Hematopoietic multipotent progenitor cell treated with erythropoietin and hydrocortisone succinate and interleukin-3 and kit ligand, for 8 days (in vitro differentiated cells): ENCODE data around the gene ZNF785.
"Not testable (repeated sequence)": the region's sequence is repeated elsewhere in the genome, so short reads cannot be mapped to it uniquely, and the experiment has no call there.

Experiments
- DNase-seq: peaks from one replicate; pipeline ENCODE4 v3.0.0-alpha.2; 2015

ZNF785 gene

DNA sequence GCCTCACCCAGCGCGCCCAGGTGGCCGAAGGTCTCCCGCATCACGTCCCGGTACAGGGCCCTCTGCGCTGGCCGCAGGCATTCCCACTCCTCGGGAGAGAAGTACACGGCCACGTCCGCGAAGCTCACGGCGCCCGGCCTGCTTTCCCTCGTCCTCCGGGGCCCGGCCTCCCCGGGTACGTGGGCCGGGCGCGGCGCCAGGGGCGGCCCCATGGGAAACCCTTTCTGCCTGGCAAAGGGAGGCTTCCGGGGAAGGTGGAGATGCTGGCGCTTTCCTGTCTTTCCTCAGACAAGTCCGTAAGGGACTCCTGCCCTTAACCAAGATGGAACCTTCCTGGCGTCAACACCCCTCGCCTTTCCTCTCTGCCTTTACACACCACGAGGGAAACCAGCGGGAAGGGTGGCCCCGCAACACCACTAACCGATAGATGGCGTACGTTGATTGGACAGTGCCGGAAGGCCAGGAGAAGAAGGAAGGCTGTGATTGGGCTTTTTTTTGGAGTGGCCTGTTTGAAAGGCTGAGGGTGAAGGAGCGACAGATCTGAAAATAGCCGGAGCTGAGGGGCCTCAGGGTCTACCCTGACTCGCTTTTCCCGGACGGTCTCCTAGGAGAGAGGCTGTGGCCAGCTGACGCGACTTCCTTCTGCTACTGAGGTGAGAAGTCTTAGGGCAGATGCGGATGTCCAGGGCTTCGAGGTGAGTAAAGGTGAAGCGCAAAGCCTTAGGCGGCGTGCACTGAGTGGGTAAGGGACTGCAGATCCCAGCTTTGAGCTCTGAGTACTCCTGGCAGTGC is at the start of gene ZNF785:
ZNF785 (minus strand) TSS at position 298 of the 792 bp plus-strand sequence; CDS start at position 212, 86 bp downstream.
- DNase-seq, result peak; percentile 100

GRCh38 chr16:30633526-30633925 is 48.0 kb upstream of the ZNF785 start:
- DNase-seq, result no peak

GRCh38 chr16:30632454-30632853 is 47.0 kb upstream of the ZNF785 start:
- DNase-seq, result not testable (repeated sequence)

DNA sequence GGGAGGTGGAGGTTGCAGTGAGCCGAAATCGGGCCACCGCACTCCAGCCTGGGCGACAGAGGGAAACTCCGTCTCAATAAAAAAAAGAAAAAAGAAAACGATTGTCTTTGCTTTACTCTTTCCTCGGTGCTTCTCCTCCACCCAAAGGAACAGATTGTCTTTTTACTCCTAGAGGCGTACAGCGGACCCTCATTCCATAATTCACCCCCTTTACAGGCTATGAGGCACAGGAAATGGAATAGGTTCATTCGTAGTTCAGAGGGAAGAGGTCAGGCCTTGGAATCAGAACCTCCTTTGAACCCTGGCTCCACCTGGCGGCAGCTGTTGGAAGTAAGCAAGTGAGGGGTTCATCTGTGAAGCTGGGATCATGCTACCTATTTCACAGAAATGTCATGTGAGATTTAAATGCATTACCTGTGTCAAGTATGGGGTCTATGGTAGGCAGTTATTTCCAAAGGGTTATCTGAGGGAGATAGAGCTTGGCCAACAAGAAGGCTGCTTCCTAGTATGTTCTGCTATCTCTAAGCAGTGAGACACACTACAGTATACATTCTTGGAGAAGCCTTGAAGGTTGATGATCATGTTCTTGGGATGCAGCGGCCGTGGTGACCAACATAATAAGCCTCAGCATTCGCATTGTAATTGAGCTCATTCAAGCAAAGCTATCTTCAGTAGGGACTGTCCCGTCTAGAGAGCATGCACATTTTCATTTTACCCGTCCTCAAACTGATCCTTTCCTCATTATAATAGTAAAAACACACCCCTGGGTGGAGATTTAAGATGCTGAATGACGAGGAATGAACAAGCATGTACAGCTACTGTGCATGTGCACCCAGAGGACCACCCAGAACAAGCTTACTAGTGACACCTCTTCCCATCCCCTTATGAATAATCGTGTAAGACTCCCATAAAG is 43.4 kb upstream of the ZNF785 start:
- DNase-seq, result peak; percentile 90

- DNase-seq, result no peak
These were observed 40.7 kb upstream of the ZNF785 start for GRCh38 chr16:30626236-30626635.

DNA sequence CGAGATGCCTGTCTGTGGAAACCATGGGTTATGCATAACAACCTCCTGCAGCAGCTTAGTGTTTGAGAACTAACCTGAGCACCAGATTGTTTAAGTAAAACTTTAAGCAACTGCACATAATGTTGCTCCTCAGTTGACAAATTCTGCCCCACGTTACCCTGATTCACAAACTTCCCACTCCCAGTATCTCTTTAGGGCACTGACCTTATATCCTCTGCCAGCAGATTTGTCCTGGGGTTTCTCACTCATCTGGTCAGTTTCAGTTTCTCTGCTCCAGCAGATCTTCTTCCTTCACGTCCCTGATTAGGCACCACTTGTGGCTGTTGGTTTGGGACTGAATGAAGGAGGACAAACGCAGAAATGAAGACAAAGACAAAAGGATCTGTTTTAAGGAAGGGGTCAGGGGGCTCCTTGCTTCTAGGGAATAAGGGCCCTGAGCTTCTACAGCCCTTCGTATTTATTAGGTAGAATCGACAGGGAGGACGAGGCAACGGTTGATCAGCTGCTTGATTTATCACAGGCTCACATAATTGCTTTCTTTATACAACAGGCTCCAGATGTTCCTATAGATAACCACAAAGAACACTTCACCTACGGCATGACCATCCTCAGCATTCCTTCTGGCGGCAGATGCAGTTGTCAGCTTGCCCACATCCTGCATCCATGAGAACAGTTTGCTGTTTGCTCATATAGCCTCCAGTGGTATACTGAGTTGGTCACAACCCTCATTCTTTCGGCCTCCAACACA is 38.2 kb upstream of the ZNF785 start:
- DNase-seq, result peak; percentile 52

DNA sequence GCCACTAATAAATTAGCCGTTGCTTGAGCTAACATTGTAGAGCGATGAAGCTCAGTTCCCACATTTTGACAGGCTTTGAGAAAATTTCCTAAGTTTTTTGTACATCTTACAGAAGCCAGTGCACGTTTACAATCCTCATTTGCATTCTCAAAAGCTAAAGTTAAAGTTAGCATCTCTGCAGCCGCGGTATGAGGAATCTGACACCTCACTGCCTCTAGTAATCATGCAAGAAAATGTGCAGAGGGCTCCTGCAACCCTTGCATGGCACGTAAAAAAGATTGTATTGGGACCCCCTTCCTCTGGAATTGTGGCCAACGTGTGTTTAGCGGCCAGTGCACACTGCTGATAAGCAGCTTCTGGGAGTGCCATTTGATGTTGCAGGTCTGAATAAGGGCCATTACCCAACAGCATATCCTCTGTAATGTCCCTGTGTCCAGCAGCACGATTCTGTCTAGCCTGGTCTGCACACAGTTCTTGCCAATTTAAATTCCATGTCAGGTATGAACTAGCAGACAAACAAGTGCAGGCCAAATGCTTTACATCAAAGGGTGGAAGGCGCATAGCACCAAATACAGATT is 37.0 kb upstream of the ZNF785 start:
- DNase-seq, result no peak

- DNase-seq, result no peak
These were observed 36.3 kb upstream of the ZNF785 start for GRCh38 chr16:30621765-30622164.

DNA sequence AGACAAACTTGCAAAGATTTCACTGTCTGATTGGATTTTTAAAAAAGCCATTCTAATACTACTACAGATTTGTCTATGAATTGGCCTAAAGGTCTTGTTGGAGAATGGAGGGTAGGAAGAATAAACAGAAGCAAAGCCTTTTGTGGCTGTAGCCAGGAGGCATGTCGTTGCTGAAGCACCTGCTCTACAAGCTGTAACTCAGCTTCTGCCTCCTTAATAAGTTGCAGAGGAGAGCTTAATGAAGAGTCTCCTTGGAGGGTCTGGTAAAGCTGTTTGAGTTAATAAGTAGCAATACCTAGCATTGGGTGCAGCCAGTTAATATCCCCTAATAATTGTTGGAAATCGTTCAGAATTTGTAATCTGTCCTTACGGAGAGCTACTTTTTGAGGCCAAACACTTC is 34.7 kb upstream of the ZNF785 start:
- no peak for DNase-seq

DNA sequence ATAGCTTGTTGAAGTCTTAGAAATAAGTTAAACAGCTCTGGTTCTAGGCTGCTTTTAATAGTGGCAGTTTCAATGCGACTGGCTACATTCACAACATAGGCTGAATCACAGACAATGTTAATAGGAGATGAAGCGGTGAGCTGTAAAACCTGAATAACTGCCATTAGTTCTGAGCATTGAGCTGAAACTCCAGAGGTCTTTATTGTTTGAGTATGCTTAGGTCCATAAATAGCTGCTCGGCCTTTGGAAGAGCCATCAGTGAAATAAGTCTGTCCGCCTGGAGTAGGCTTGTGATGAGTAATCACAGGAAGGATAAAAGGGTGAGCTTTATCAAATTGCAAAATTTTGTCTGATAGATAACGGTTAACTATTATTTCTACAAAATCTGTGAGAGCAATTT is 34.1 kb upstream of the ZNF785 start:
- DNase-seq, result no peak

DNA sequence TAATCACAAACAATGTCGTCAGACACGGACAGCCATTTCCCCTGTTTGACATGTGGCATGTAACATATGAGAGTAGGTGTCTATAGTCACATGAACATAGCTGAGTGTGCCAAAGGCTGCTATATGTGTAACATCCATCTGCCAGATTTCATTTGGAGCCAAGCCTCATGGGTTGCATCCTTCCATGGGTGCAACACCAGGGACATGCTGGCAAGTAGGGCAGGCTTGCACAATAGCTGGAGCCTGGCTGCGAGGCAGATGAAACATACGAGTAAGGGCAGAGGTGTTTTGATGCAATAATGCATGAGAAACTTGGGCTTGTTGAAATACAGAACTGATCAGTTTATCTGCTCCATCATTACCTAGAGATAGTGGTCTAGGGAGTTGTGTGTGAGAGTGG is 33.7 kb upstream of the ZNF785 start:
- DNase-seq, result no peak

GRCh38 chr16:30615358-30616091 is 30.0 kb upstream of the ZNF785 start:
- peak; percentile 71 for DNase-seq

- DNase-seq, result peak; percentile 99
These were observed 24.7 kb upstream of the ZNF785 start, which contains the start of gene ZNF689 for GRCh38 chr16:30609926-30610839. TSS of gene ZNF689 (minus strand) at chr16:30610389. CDS start at chr16:30610041, 348 bp downstream.

DNA sequence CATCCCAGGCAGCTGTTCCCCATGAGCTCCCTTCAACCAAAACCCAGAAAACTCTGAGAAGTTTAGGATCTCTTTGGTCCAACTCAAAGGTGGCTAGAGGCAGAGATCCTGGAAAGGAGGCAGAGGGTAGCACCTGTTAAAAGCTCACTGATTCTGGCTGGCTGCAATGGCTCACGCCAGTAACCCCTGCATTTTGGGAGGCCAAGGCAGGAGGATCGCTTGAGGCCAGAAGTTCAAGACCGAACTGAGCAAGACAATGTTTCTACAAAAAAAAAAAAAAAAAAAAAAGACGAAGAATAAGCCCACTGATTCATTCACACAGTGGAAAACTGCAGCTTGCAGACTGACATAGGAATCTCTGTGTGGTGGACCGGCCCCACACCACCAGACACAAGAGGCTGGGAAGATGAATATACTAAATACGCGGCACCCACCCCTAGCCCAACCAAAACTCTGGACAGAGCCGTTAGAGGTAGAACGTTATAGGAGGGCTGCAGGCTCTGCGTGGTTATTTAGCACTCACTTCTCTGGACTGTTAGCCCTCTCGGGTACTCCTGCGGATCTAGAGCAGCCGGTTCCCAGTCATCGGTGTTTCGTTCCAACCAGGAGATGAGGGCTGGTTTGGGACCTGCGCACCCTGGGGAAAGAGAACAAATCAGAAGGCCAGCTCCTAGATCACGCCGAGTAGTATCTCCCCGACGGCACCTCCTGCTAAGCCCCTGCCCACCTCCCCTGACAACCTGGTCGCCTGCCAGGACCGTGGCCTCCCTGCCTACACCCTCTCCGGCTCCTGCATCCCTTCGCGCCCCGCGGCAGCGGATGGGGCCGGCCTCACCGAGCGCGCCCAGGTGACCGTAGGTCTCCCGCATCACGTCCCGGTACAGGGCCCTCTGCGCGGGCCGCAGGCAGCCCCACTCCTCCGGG is 23.8 kb upstream of the ZNF785 start:
- peak; percentile 58 for DNase-seq

GRCh38 chr16:30606004-30606403 is 20.5 kb upstream of the ZNF785 start:
- DNase-seq, result no peak

GRCh38 chr16:30605158-30605557 is 19.7 kb upstream of the ZNF785 start:
- DNase-seq, result no peak

DNA sequence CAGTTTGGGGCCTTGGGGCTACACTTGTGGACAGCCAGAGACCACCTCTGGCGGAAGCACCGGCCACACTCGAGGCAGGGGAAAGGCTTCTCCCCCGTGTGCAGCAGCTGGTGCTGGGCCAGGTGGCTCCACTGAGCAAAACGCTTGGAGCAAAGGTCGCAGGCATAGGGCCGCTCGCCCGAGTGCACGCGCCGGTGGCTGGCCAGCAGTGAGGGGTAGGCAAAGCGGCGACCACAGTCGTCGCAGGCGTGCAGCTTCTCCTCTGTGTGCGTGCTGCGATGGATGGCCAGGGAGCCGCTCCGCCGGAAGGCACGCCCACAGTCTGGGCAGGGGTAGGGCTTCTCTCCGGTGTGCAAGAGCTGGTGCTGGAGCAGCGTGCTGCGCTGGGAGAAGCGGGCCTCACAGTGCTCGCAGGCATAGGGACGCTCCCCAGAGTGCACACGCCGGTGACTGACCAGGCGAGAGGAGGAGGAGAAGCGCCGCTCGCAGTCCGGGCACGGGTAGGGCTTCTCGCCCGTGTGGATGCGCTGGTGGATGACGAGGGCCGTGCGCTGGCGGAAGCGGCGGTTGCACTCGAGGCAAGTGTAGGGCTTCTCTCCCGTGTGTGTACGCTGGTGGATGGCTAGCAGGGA is 18.9 kb upstream of the ZNF785 start:
- DNase-seq, result no peak

DNA sequence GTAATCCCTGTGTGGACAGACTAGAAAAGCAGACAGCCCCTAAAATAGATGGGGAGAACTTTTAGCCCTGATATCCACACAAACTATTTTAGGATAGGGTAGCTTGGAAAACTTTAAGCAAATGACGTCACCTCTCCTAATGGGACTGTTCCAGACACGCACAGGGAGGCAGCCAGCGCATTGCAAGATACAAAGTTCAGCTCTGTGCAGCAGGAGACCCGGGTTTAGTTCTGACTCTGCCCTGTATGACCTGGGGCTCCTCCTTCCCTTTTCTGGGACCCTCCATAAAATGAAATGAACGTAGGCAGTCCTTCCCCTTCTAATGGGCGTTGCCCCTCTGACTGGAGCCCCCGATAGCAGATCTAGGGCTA is 18.4 kb upstream of the ZNF785 start:
- DNase-seq, result no peak

DNA sequence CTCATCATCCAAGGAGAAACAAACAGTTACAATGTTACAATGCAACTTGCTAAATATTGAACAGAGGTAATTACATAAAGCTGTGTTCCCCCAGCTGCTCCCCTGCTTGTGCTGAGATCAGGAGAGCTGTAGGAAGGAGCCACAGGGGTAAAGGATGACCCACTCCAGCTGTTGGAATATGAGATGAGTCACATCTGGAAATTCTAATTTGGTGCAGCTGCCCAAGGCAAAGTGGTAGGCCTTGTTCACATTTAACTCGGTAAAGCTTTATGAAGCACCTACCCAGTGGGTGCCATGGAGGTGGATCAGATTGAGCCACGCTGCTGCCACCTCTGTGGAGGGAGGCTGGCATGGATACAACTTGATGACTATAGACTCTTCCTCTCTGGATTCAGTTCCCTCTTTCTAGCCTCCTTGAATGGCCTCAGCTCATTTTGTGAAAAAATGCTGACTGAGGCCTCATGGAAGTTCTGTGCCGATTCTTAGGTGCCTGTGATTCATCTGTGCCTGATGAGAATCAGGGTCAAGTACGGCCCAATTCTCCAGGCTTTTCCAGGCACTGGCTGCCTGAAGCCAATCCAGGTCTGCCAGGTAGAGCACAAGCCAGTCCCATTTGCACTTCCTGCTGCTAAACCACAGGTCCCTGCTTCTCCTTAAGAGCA is 17.2 kb upstream of the ZNF785 start:
- DNase-seq, result no peak
